GM10266 (cell line): ENCODE data around the gene ZNF324B.

Source experiments
- DNase-seq: peaks from one replicate; pipeline ENCODE4 v3.0.0; 2012; ENCODE audit errors: extremely low spot score
- TF ChIP-seq, protein P1 (sequence below): IDR thresholded peaks from 2 replicates; pipeline ENCODE4 v1.5.1; 2012; ENCODE audit warnings: mild to moderate bottlenecking, low read depth; ENCODE audit not compliant: control insufficient read depth, insufficient read depth; ENCODE audit errors: missing control alignments

ZNF324B gene

DNA sequence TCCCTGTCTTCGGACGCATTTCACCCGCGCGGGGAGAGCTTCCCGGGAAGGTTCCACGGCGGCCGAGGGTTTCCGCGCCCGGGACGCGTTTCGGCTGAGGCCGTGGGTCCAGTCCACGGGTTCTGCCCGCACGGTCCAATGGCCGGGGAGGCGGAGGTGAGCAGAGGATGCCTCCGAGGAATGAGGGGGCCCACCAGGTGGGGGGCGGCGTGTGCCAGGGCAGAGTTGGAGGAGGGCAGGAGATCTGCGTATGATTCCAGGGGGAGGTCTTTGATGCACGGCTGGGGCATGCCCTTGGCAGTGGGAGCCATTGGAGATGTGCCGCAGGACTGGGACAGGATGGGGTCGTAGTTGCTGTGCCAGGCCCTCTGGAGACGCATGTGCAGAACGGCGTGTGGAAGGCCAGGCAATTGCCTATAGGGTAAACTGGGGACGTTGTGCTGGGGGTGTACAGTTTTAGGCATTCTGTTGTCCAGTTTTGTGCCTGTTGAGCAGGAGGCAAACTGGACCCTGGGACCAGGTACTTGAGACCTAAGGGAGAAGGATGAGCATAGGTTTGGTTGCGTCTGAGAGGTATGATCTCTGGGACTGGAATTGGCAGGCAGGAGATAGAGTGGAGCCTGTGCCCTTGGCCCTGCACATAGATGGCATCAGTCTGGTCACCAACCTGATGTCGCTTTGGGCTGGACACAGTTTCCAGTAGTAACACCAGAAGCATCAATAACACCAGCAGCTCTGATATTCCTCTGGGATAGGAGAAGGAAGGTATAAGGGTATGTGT, 42.2 kb upstream of the ZNF324B start:
- peak; percentile 44 for DNase-seq
- TF ChIP-seq, protein P1, sequence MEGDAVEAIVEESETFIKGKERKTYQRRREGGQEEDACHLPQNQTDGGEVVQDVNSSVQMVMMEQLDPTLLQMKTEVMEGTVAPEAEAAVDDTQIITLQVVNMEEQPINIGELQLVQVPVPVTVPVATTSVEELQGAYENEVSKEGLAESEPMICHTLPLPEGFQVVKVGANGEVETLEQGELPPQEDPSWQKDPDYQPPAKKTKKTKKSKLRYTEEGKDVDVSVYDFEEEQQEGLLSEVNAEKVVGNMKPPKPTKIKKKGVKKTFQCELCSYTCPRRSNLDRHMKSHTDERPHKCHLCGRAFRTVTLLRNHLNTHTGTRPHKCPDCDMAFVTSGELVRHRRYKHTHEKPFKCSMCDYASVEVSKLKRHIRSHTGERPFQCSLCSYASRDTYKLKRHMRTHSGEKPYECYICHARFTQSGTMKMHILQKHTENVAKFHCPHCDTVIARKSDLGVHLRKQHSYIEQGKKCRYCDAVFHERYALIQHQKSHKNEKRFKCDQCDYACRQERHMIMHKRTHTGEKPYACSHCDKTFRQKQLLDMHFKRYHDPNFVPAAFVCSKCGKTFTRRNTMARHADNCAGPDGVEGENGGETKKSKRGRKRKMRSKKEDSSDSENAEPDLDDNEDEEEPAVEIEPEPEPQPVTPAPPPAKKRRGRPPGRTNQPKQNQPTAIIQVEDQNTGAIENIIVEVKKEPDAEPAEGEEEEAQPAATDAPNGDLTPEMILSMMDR, result no peak

DNA sequence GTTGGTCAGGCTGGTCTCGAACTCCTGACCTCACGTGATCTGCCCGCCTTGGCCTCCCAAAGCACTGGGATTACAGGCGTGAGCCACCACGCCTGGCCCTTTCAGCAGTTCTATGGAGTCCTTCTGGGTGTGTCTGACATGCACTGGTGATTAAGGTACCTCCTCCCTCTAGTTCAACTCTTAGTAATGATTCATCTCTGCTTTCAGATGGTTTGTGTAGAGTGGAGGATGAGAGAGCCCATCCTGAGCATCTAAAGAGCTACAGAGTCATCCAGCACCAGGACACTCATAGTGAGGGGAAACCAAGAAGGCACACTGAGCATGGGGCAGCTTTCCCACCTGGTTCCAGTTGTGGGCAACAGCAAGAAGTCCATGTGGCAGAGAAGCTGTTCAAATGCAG, 34.8 kb upstream of the ZNF324B start:
- TF ChIP-seq, protein P1, result no peak
- no peak for DNase-seq

DNA sequence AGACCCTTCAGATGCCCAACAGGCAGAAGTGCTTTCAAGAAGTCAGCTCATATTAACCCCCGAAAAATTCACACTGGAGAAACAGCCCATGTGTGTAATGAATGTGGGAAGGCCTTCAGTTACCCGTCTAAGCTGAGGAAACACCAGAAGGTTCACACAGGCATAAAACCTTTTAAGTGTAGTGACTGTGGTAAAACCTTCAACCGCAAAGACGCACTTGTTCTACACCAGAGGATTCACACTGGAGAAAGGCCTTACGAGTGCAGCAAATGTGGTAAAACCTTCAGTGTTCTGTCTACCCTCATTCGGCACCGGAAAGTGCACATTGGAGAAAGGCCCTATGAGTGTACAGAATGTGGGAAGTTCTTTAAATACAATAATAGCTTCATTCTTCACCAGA, 34.4 kb upstream of the ZNF324B start:
- TF ChIP-seq, protein P1, result no peak
- no peak for DNase-seq

DNA sequence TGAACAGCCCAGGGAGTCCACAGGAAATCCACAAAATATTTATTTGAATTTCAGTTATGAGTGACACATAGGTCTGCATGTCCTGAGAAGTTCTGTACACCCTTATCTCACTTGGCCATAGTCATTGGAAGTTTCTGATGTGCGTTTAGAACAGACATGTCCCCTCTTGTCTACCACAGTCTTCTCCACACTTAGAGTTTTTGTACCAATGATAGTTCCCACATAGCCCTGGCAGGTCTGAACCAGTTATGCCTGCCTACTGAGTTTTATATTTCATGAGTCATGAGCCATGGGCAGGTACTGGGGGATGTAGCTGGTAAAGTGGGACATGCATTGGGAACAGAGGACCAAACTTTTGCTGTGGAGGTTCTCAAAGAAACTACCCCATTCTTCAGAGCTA, 22.8 kb upstream of the ZNF324B start:
- TF ChIP-seq, protein P1, result no peak
- DNase-seq, result no peak

DNA sequence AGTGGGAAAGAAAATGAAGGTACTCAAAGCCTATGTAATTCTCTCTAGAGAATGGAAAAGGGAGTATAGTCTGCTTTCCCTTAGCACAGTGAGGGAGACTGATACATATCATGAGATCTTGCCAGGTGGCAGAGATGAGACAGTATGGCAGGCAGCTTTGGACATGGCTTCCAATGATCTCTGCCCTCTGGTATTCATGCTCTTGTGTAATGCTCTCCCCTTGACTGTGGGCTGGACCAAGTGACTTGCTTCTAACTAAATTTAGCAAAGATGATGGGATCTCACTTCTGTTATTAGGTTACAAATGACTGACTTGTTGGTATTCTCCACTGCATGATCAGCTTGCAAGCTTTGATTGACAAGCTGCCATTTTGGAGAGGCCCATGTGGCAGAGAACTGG, 21.7 kb upstream of the ZNF324B start:
- no peak for DNase-seq
- TF ChIP-seq, protein P1, result no peak

DNA sequence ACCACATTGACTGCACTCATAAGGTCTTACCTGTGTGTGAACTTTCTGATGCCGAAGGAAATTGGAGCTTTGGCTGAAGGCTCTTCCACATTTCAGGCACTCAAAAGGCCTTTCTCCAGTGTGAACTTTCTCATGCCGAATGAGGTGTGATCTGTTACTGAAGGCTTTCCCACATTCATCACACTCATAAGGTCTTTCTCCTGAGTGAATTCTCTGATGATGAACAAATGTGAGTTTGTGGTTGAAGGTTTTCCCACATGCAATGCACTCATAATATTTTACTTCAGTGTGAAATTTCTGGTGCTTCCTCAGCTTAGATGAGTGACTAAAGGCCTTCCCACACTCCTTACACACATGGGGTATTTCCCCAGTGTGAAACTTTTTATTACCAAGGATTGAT, 17.2 kb upstream of the ZNF324B start:
- DNase-seq, result no peak
- TF ChIP-seq, protein P1, result no peak
